Osteoblast (primary cell): ENCODE results near the gene BTBD2. TPM values are rescaled to one million over a fixed set of nuclear protein-coding genes. Genes with fewer than 3 reads are reported as not detected.

Source experiments
- small RNA-seq: library from RNA; depleted of rRNA; stranded (forward); fragments of <200 nt; gene quantifications from one replicate; pipeline ENCODE3, GENCODE V24; 2012
- total RNA-seq: library from RNA; depleted of rRNA; stranded (reverse); fragments of >200 nt; gene quantifications from 2 replicates; pipeline ENCODE4 v1.2.3, GENCODE V29; 2012

The BTBD2 gene
- total RNA-seq, 1 donor: 57.5 TPM

Small RNA genes lying within 50 kb of the gene (small RNA-seq; reads per million reads assigned to genes)
- gene AC007136.1: not detected

Other genes starting within 250 kb of the BTBD2 start
- 0.59 and 0.72 TPM in 2 replicates for gene ATP8B3, start 203.4 kb downstream of the BTBD2 start, total RNA-seq
- gene REXO1, start 167.2 kb downstream of the BTBD2 start, total RNA-seq: 8.5 and 9.4 TPM in 2 replicates
- gene KLF16, start 152.1 kb downstream of the BTBD2 start, total RNA-seq: 6.9 and 11.5 TPM in 2 replicates
- gene ABHD17A, start 130.2 kb downstream of the BTBD2 start, total RNA-seq: 49.5 and 52.5 TPM in 2 replicates
- gene ADAT3, start 110.3 kb downstream of the BTBD2 start, total RNA-seq: 3.3 and 3.8 TPM in 2 replicates
- 55.7 and 70.6 TPM in 2 replicates for gene SCAMP4, start 110.3 kb downstream of the BTBD2 start, total RNA-seq
- gene CSNK1G2, start 74.5 kb downstream of the BTBD2 start, total RNA-seq: 68.8 and 70.1 TPM in 2 replicates
- 82.5 and 84.6 TPM in 2 replicates for gene MKNK2, start 35.5 kb upstream of the BTBD2 start, total RNA-seq
- 34.0 and 35.1 TPM in 2 replicates for gene MOB3A, start 80.6 kb upstream of the BTBD2 start, total RNA-seq
- 0.36 and 2.4 TPM in 2 replicates for gene IZUMO4, start 81.2 kb upstream of the BTBD2 start, total RNA-seq
- gene AP3D1, start 135.9 kb upstream of the BTBD2 start, total RNA-seq: 119 and 121 TPM in 2 replicates
- gene DOT1L, start 148.2 kb upstream of the BTBD2 start, total RNA-seq: 6.9 and 7.1 TPM in 2 replicates
- 32.1 and 43.4 TPM in 2 replicates for gene PLEKHJ1, start 220.6 kb upstream of the BTBD2 start, total RNA-seq
- 27.1 and 27.9 TPM in 2 replicates for gene SF3A2, start 221.1 kb upstream of the BTBD2 start, total RNA-seq
- gene AMH, start 233.6 kb upstream of the BTBD2 start, total RNA-seq: under 0.01 and 0.29 TPM in 2 replicates
- gene JSRP1, start 240.7 kb upstream of the BTBD2 start, total RNA-seq: 0.72 TPM in 1 of 2 replicates, not detected in the other